ENCODE results near the gene PIP5K1C. TPM values are rescaled to one million over a fixed set of nuclear protein-coding genes. Genes with fewer than 3 reads are reported as not detected.

PIP5K1C gene
- total RNA-seq, 1 experiment from 2014 or later, result 34.0 TPM

- TF ChIP-seq, protein P1, sequence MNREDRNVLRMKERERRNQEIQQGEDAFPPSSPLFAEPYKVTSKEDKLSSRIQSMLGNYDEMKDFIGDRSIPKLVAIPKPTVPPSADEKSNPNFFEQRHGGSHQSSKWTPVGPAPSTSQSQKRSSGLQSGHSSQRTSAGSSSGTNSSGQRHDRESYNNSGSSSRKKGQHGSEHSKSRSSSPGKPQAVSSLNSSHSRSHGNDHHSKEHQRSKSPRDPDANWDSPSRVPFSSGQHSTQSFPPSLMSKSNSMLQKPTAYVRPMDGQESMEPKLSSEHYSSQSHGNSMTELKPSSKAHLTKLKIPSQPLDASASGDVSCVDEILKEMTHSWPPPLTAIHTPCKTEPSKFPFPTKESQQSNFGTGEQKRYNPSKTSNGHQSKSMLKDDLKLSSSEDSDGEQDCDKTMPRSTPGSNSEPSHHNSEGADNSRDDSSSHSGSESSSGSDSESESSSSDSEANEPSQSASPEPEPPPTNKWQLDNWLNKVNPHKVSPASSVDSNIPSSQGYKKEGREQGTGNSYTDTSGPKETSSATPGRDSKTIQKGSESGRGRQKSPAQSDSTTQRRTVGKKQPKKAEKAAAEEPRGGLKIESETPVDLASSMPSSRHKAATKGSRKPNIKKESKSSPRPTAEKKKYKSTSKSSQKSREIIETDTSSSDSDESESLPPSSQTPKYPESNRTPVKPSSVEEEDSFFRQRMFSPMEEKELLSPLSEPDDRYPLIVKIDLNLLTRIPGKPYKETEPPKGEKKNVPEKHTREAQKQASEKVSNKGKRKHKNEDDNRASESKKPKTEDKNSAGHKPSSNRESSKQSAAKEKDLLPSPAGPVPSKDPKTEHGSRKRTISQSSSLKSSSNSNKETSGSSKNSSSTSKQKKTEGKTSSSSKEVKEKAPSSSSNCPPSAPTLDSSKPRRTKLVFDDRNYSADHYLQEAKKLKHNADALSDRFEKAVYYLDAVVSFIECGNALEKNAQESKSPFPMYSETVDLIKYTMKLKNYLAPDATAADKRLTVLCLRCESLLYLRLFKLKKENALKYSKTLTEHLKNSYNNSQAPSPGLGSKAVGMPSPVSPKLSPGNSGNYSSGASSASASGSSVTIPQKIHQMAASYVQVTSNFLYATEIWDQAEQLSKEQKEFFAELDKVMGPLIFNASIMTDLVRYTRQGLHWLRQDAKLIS (CRISPR knock-in tag; IDR thresholded peaks at IDR 0.05; ENCODE audit: borderline replicate concordance), result no peak
- TF ChIP-seq ZNF219 (CRISPR knock-in tag; IDR thresholded peaks at IDR 0.05; ENCODE audit: borderline replicate concordance) (no peak), TCF7 (CRISPR knock-in tag; IDR thresholded peaks at IDR 0.05; ENCODE audit: low read depth) (no peak)
Measured at GRCh38 chr19:3679138-3679537, 21.1 kb downstream of the PIP5K1C start (continued).

DNA sequence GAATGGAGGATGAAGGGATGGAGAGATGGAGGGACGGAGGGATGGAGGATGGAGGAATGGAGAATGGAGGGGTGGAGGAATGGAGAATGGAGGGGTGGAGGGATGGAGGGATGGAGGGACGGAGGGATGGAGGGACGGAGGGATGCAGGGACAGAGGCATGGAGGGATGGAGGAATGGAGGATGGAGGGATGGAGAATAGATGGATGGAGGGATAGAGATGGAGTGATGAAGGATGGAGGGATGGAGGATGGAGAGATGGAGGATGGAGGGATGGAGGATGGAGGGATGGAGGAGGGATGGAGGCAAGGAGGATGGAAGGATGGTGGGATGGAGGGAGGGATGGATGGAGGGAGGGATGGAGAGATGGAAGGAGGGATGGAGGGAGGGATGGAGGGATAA, 22.1 kb downstream of the PIP5K1C start:
- H3K4me1 Mint-ChIP-seq, result peaks cover 22% of the 10 kb centered on the region
- H3K4me3 Mint-ChIP-seq, result no peak overlapping the region
- TF ChIP-seq, protein P2, sequence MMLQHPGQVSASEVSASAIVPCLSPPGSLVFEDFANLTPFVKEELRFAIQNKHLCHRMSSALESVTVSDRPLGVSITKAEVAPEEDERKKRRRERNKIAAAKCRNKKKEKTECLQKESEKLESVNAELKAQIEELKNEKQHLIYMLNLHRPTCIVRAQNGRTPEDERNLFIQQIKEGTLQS (CRISPR knock-in tag; conservative IDR thresholded peaks at IDR 0.05), result no peak
- TF ChIP-seq MAX (CRISPR knock-in tag; IDR thresholded peaks at IDR 0.05) (no peak), USF1 (CRISPR knock-in tag; IDR thresholded peaks at IDR 0.05) (no peak), TEAD4 (CRISPR knock-in tag; IDR thresholded peaks at IDR 0.05) (no peak), GABPB1 (CRISPR knock-in tag; IDR thresholded peaks at IDR 0.05) (no peak), FOXP1 (CRISPR knock-in tag; IDR thresholded peaks at IDR 0.05; ENCODE audit: borderline replicate concordance) (no peak), SOX15 (CRISPR knock-in tag; IDR thresholded peaks at IDR 0.05) (no peak)
- TF ChIP-seq, protein P3, sequence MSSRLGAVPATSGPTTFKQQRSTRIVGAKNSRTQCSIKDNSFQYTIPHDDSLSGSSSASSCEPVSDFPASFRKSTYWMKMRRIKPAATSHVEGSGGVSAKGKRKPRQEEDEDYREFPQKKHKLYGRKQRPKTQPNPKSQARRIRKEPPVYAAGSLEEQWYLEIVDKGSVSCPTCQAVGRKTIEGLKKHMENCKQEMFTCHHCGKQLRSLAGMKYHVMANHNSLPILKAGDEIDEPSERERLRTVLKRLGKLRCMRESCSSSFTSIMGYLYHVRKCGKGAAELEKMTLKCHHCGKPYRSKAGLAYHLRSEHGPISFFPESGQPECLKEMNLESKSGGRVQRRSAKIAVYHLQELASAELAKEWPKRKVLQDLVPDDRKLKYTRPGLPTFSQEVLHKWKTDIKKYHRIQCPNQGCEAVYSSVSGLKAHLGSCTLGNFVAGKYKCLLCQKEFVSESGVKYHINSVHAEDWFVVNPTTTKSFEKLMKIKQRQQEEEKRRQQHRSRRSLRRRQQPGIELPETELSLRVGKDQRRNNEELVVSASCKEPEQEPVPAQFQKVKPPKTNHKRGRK (CRISPR knock-in tag; IDR thresholded peaks at IDR 0.05; ENCODE audit: borderline replicate concordance), result no peak
- no peaks in the 10 kb centered on the region for H3K27me3 Mint-ChIP-seq (ENCODE audit: low read depth)
- ChIA-PET CTCF (no interaction called here), POLR2A (no interaction called here)
- no peak overlapping the region for H3K27ac Mint-ChIP-seq
- H3K36me3 Mint-ChIP-seq, result no peaks in the 10 kb centered on the region
- ATAC-seq (no peak), DNase-seq (ENCODE audit: low spot score) (no peak)
- no peaks in the 10 kb centered on the region for H3K9me3 Mint-ChIP-seq

DNA sequence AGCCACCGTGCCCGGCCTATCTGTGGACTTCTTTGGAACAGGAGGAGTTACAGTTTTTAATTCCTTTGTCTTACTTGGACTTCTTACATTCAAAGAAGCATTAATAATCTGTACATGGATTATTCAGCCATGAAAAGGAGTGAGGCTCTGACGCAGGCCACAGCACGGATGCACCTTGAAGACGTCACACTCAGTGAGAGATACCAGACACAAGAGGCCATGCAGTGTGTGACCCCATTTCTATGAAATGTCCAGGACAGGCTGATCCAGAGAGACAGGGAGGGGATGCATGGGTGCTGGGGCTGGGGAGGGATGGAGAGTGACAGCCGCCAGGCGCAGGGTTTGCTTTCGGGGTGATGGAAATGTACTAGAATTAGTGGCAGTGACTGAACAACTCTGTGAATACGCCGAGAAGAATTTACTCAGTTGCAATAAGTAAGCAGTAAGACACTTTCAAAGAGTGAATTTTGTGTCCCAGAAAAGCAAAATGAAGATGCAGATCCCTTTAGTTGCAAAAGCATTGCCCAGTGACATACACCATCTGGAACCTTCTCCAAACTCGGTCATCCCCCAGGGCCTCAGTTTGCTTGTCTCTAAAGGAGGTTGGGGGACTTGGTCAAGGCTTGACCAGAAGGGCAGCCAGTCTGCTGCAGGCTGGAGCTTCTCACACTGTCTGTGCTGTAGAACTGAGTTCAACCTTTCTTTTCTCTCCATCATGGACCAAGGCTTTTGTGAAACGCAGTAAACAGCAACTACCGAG, 25.3 kb downstream of the PIP5K1C start:
- H3K27ac Mint-ChIP-seq, result 0 out of 2 replicates have a peak overlapping the region, but pooled peaks have one; percentile 36
- ATAC-seq (no peak), DNase-seq (ENCODE audit: low spot score) (no peak)
- TF ChIP-seq, protein P4, sequence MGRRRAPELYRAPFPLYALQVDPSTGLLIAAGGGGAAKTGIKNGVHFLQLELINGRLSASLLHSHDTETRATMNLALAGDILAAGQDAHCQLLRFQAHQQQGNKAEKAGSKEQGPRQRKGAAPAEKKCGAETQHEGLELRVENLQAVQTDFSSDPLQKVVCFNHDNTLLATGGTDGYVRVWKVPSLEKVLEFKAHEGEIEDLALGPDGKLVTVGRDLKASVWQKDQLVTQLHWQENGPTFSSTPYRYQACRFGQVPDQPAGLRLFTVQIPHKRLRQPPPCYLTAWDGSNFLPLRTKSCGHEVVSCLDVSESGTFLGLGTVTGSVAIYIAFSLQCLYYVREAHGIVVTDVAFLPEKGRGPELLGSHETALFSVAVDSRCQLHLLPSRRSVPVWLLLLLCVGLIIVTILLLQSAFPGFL (CRISPR knock-in tag; IDR thresholded peaks at IDR 0.05; ENCODE audit: borderline replicate concordance), result no peak
- no peak for TF ChIP-seq SOX15 (CRISPR knock-in tag; IDR thresholded peaks at IDR 0.05)
- no peak for TF ChIP-seq GABPB1 (CRISPR knock-in tag; IDR thresholded peaks at IDR 0.05)
- TF ChIP-seq USF1 (CRISPR knock-in tag; IDR thresholded peaks at IDR 0.05), result no peak
- no peak for TF ChIP-seq ETV6 (CRISPR knock-in tag; IDR thresholded peaks at IDR 0.05)
- ChIA-PET CTCF (interaction anchor here (0.5 to 1.6 kb wide), 4 partner anchors 9 to 35 kb away, joined by 3 to 7 read pairs (median 5); partner anchors contain the start of gene PIP5K1C), POLR2A (no interaction called here)
- H3K27me3 Mint-ChIP-seq (ENCODE audit: low read depth), result no peaks in the 10 kb centered on the region
- no peaks in the 10 kb centered on the region for H3K9me3 Mint-ChIP-seq
- no peaks in the 10 kb centered on the region for H3K36me3 Mint-ChIP-seq
- H3K4me1 Mint-ChIP-seq, result peaks cover 5% of the 10 kb centered on the region; the same call in 1 of the 2 replicates
- H3K4me3 Mint-ChIP-seq, result no peak overlapping the region
